IPS-20b (cell line): ENCODE measurements around the gene NDUFA12.

Experiments used
- H3K27ac ChIP-seq: one replicate; pipeline ENCODE4 v1.5.1; 2013; ENCODE audit warnings: low read length
- H3K27me3 ChIP-seq: 2 replicates; pipeline ENCODE4 v1.6.1; 2013; ENCODE audit warnings: mild to moderate bottlenecking, low read length, inconsistent platforms; ENCODE audit not compliant: insufficient read depth
- H3K36me3 ChIP-seq: 2 replicates; pipeline ENCODE4 v1.6.1; 2013; ENCODE audit warnings: low read depth, mild to moderate bottlenecking, inconsistent platforms, low read length, moderate library complexity; ENCODE audit not compliant: insufficient read depth
- H3K4me1 ChIP-seq: 2 replicates; pipeline ENCODE4 v1.6.1; 2013; ENCODE audit warnings: mild to moderate bottlenecking, control low read depth, inconsistent platforms, low read length, moderate library complexity; ENCODE audit not compliant: insufficient read depth
- H3K4me3 ChIP-seq: 2 replicates; pipeline ENCODE4 v1.5.1; 2013; ENCODE audit warnings: mild to moderate bottlenecking, low read length, inconsistent platforms
- H3K9ac ChIP-seq: 2 replicates; pipeline ENCODE4 v1.6.1; 2013; ENCODE audit warnings: low read depth, mild to moderate bottlenecking, inconsistent platforms, low read length, moderate library complexity
- H3K9me3 ChIP-seq: 2 replicates; pipeline ENCODE4 v1.6.1; 2013; ENCODE audit warnings: mild to moderate bottlenecking, low read depth, low read length, inconsistent platforms; ENCODE audit not compliant: insufficient read depth

The NDUFA12 gene

GRCh38 chr12:94930772-94931171 is 72.7 kb downstream of the NDUFA12 start:
- H3K4me3 ChIP-seq, result no peak overlapping the region
- H3K9ac ChIP-seq, result no peak overlapping the region
- no peaks in the 10 kb centered on the region for H3K4me1 ChIP-seq
- H3K27ac ChIP-seq, result no peak overlapping the region
- no peaks in the 10 kb centered on the region for H3K9me3 ChIP-seq
- H3K27me3 ChIP-seq, result no peaks in the 10 kb centered on the region
- H3K36me3 ChIP-seq, result no peaks in the 10 kb centered on the region

DNA sequence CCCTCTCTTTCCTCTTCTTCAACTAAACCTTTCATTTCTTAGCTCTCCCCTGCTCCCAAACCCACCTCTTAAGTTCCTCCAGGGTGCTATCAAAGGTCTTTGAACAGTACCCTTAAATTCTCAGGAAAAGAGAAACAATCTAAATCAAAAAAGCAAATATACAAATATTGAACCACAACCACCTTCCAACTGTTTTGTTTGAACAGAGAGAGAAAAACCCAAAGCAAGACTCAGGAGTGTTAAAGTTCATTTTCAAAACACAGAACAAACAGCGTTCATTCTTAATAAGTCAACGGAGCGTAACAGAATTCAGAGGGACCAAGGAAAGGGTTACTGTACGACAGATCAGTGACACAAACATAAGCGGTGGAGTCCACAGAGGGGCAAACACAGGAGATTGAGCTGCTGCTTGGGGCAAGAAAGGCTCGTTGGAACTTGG is 73.3 kb downstream of the NDUFA12 start:
- H3K4me3 ChIP-seq, result no peak overlapping the region
- H3K27me3 ChIP-seq, result no peaks in the 10 kb centered on the region
- H3K36me3 ChIP-seq, result no peaks in the 10 kb centered on the region
- no peaks in the 10 kb centered on the region for H3K9me3 ChIP-seq
- H3K9ac ChIP-seq, result no peak overlapping the region
- H3K4me1 ChIP-seq, result no peaks in the 10 kb centered on the region
- no peak overlapping the region for H3K27ac ChIP-seq

GRCh38 chr12:94929780-94930179 is 73.7 kb downstream of the NDUFA12 start:
- Histone ChIP-seq H3K4me1 (no peaks in the 10 kb centered on the region), H3K27ac (no peak overlapping the region)

DNA sequence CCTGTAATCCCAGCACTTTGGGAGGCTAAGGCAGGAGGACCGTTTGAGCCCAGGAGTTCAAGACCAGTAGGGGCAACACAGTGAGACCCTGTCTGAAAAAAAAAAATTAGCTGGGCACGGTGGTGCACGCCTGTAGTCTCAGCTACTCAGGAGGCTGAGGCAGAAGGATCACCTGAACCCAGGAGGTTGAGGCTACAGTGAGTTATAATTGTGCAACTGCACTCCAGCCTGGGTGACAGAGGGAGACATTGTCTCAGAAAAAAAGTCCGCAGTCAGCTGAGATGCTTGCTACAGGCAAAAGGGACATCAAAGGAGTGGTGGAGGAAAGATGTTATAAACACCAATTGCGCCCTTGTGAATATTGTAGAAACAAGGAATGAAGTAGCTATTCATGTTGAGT is 77.8 kb downstream of the NDUFA12 start:
- H3K4me3 ChIP-seq, result no peak overlapping the region
- H3K27ac ChIP-seq, result no peak overlapping the region
- H3K9ac ChIP-seq, result no peak overlapping the region
- H3K27me3 ChIP-seq, result no peaks in the 10 kb centered on the region
- no peaks in the 10 kb centered on the region for H3K36me3 ChIP-seq
- no peaks in the 10 kb centered on the region for H3K9me3 ChIP-seq
- H3K4me1 ChIP-seq, result peaks cover 4% of the 10 kb centered on the region; the same call in 1 of the 2 replicates

More at GRCh38 chr12:94929780-94930179, 73.7 kb downstream of the NDUFA12 start:
- no peaks in the 10 kb centered on the region for H3K36me3 ChIP-seq
- H3K9ac ChIP-seq, result no peak overlapping the region
- H3K4me3 ChIP-seq, result no peak overlapping the region
- H3K27me3 ChIP-seq, result no peaks in the 10 kb centered on the region
- no peaks in the 10 kb centered on the region for H3K9me3 ChIP-seq

GRCh38 chr12:94925206-94925605 is 78.3 kb downstream of the NDUFA12 start:
- Histone ChIP-seq H3K9me3 (no peaks in the 10 kb centered on the region), H3K4me3 (no peak overlapping the region), H3K27ac (no peak overlapping the region), H3K27me3 (no peaks in the 10 kb centered on the region), H3K4me1 (peaks cover 4% of the 10 kb centered on the region; the same call in 1 of the 2 replicates), H3K9ac (no peak overlapping the region), H3K36me3 (no peaks in the 10 kb centered on the region)

GRCh38 chr12:94922561-94922960 is 80.9 kb downstream of the NDUFA12 start:
- H3K9ac ChIP-seq, result no peak overlapping the region
- no peak overlapping the region for H3K4me3 ChIP-seq
- H3K27me3 ChIP-seq, result no peaks in the 10 kb centered on the region
- H3K36me3 ChIP-seq, result no peaks in the 10 kb centered on the region
- no peaks in the 10 kb centered on the region for H3K9me3 ChIP-seq
- H3K4me1 ChIP-seq, result peaks cover 4% of the 10 kb centered on the region; the same call in 1 of the 2 replicates
- H3K27ac ChIP-seq, result no peak overlapping the region
